OCI-LY7 (cell line): ENCODE measurements around the gene SYNGR2. TPM values are rescaled to one million over a fixed set of nuclear protein-coding genes. Genes with fewer than 3 reads are reported as not detected.

Experiments
- BruUV-seq: library from RNA; stranded (reverse); fragments of 400-500 nt; replicated peaks from 2 replicates; lab custom pipeline; 2021; lab: Mats Ljungman, UMichigan
- CTCF ChIA-PET: fragments of 300-600 bp; sonication (Branson Sonifier 250); formaldehyde crosslinking; loops from one replicate; lab custom pipeline; 2022; ENCODE audit warnings: antibody characterized with exemption; ENCODE audit not compliant: unreplicated experiment; lab: Charles Lee
- POLR2A ChIA-PET: fragments of 300-600 bp; sonication (Branson Sonifier 250); formaldehyde crosslinking; loops from one replicate; lab custom pipeline; 2022; ENCODE audit warnings: antibody characterized with exemption; lab: Charles Lee
- DNase-seq: peaks from one replicate; pipeline ENCODE4 v3.0.0-alpha.2; 2015; ENCODE audit warnings: low spot score
- H2AFZ ChIP-seq: fragments of 200-600 bp; sonication (generic), shearing (Covaris generic); 2 replicates; pipeline ENCODE4 v1.6.1; 2014; ENCODE audit warnings: mild to moderate bottlenecking, antibody characterized with exemption, low read length, moderate library complexity
- H3K27ac ChIP-seq: fragments of 200-600 bp; sonication (generic); 2 replicates; pipeline ENCODE4 v1.5.1; 2014; ENCODE audit warnings: mixed run types, low read depth, mild to moderate bottlenecking, moderate library complexity, low read length, inconsistent platforms; ENCODE audit not compliant: poor library complexity, severe bottlenecking
- H3K36me3 ChIP-seq: fragments of 200-600 bp; sonication (generic); 2 replicates; pipeline ENCODE4 v1.6.1; 2014; ENCODE audit warnings: mild to moderate bottlenecking, antibody characterized with exemption, low read length, moderate library complexity, mixed read lengths; ENCODE audit not compliant: insufficient read depth
- H3K4me1 ChIP-seq: fragments of 200-600 bp; sonication (generic); 2 replicates; pipeline ENCODE4 v1.5.1; 2014; ENCODE audit warnings: mild to moderate bottlenecking, low read length; ENCODE audit not compliant: insufficient read depth, poor library complexity, severe bottlenecking
- H3K4me2 ChIP-seq: fragments of 200-600 bp; sonication (generic); 2 replicates; pipeline ENCODE4 v1.6.1; 2014; ENCODE audit warnings: mild to moderate bottlenecking, low read length
- H3K4me3 ChIP-seq: fragments of 200-600 bp; sonication (generic); 2 replicates; pipeline ENCODE4 v1.5.1; 2014; ENCODE audit warnings: mild to moderate bottlenecking, low read depth, low read length; ENCODE audit not compliant: poor library complexity, severe bottlenecking
- H3K79me2 ChIP-seq: fragments of 200-600 bp; sonication (generic); 2 replicates; pipeline ENCODE4 v1.6.1; 2016; ENCODE audit warnings: low read depth, mild to moderate bottlenecking, low read length, moderate library complexity, mixed read lengths; ENCODE audit not compliant: insufficient read depth
- H3K9me2 ChIP-seq: fragments of 200-600 bp; sonication (generic); 2 replicates; pipeline ENCODE4 v1.6.1; 2016; ENCODE audit warnings: mild to moderate bottlenecking, low read length, mixed read lengths; ENCODE audit not compliant: insufficient read depth
- H3K9me3 ChIP-seq: fragments of 200-600 bp; sonication (generic); 2 replicates; pipeline ENCODE4 v1.6.1; 2014; ENCODE audit warnings: mild to moderate bottlenecking, mixed run types, low read length, mixed read lengths
- H4K20me1 ChIP-seq: fragments of 200-600 bp; sonication (generic); 2 replicates; pipeline ENCODE4 v1.6.1; 2014; ENCODE audit warnings: mild to moderate bottlenecking, antibody characterized with exemption, low read length, moderate library complexity, mixed read lengths; ENCODE audit not compliant: insufficient read depth
- CTCF ChIP-seq: fragments of 200-600 bp; sonication (generic); conservative IDR thresholded peaks from 2 replicates; pipeline ENCODE4 v1.5.1; 2014; ENCODE audit warnings: mild to moderate bottlenecking, antibody characterized with exemption, low read length, moderate library complexity, mixed read lengths
- EZH2phosphoT487 ChIP-seq: fragments of 200-600 bp; sonication (generic); IDR thresholded peaks from 2 replicates; pipeline ENCODE4 v1.6.1; 2018; ENCODE audit warnings: low read depth, borderline replicate concordance, mild to moderate bottlenecking, mixed run types, antibody characterized with exemption, low read length, moderate library complexity, mixed read lengths
- intact Hi-C: fragments of 100-400 bp; cut with micrococcal nuclease; formaldehyde crosslinking; loops from one replicate; pipeline ENCODE4 v1.10.0; 2022; ENCODE audit not compliant: unreplicated experiment
- total RNA-seq, 2 experiments: library from RNA; depleted of rRNA in 1 of 2; stranded (reverse); fragments of >200 nt in 1 of 2; shearing (Covaris generic) in 1 of 2; gene quantifications; 2 replicates each; pipeline ENCODE4 v1.2.3, GENCODE V29; 2014 to 2022

Gene SYNGR2
- total RNA-seq, 2 experiments from 2014 or later = 35.4 to 44.9 TPM

- no peak for TF ChIP-seq EZH2phosphoT487
- TF ChIP-seq CTCF = no peak
- ChIA-PET POLR2A (interaction anchor here (0.6 to 0.8 kb wide), 2 partner anchors 16 to 98 kb away, joined by 5 to 6 read pairs; no protein-coding TSS in a partner anchor), CTCF (interaction anchor here (0.6 kb wide), 1 partner anchor 1645 kb away, joined by 3 read pairs; no protein-coding TSS in a partner anchor)
- H4K20me1 ChIP-seq = no peaks in the 10 kb centered on the region
- intact Hi-C loops = loop anchor here (2.0 kb wide), 1 partner anchor 17 kb away; the partner anchor contains the start of gene SYNGR2
- peaks cover 71% of the 10 kb centered on the region for H3K4me1 ChIP-seq
- H3K4me2 ChIP-seq = no peak overlapping the region; the same call in 1 of the 2 replicates
- H2AFZ ChIP-seq = no peak overlapping the region
- H3K4me3 ChIP-seq = no peak overlapping the region
- H3K9me2 ChIP-seq = no peaks in the 10 kb centered on the region
- no TSS peak for BruUV-seq
- DNase-seq = no peak
- H3K79me2 ChIP-seq = no peaks in the 10 kb centered on the region
- no peak overlapping the region for H3K27ac ChIP-seq
- no peaks in the 10 kb centered on the region for H3K9me3 ChIP-seq
- H3K36me3 ChIP-seq = no peaks in the 10 kb centered on the region
These were observed 16.8 kb upstream of the SYNGR2 start for GRCh38 chr17:78151514-78152008.

- peak; percentile 79 for DNase-seq
- no peak overlapping the region for H3K27ac ChIP-seq
- H3K36me3 ChIP-seq = no peaks in the 10 kb centered on the region
- peak overlapping the region; percentile 33 for H3K4me2 ChIP-seq
- no peaks in the 10 kb centered on the region for H3K9me3 ChIP-seq
- peaks cover 54% of the 10 kb centered on the region for H3K4me1 ChIP-seq
- no peaks in the 10 kb centered on the region for H4K20me1 ChIP-seq
- POLR2A ChIA-PET = interaction anchor here (0.7 kb wide), 1 partner anchor 67 kb away, joined by 3 read pairs; no protein-coding TSS in a partner anchor
- CTCF ChIA-PET = no interaction called here
- BruUV-seq = no TSS peak
- no peak overlapping the region for H2AFZ ChIP-seq
- intact Hi-C loops = no loop called here
- no peaks in the 10 kb centered on the region for H3K9me2 ChIP-seq
- TF ChIP-seq EZH2phosphoT487 (no peak), CTCF (no peak)
- H3K4me3 ChIP-seq = no peak overlapping the region
- no peaks in the 10 kb centered on the region for H3K79me2 ChIP-seq
These were observed 13.2 kb upstream of the SYNGR2 start for GRCh38 chr17:78154903-78155811.
